Suppressor macrophage treated with lipopolysaccharide for 1 hour (primary cell): ENCODE results near the gene CDKN2A.

ENCODE experiments used
- DNase-seq, 3 donors: peaks; one replicate each; pipeline ENCODE4 v3.0.0-alpha.2; 2020 to 2022

Gene CDKN2A

GRCh38 chr9:21993893-21994555, at the start of gene CDKN2A:
Gene CDKN2A, minus strand, starts transcription at chr9:21994392.
- peak; percentile 68 to 76 (median 75) for DNase-seq

GRCh38 chr9:22043928-22044327, 49.7 kb upstream of the CDKN2A start:
- no peak for DNase-seq

- no peak for DNase-seq
Measured at GRCh38 chr9:22041775-22042174, 47.6 kb upstream of the CDKN2A start.

- no peak for DNase-seq
Measured at GRCh38 chr9:22041344-22041743, 47.2 kb upstream of the CDKN2A start.

- DNase-seq: no peak
Measured at GRCh38 chr9:22040760-22041159, 46.6 kb upstream of the CDKN2A start.

- no peak for DNase-seq
Measured at GRCh38 chr9:22039258-22039657, 45.1 kb upstream of the CDKN2A start.

GRCh38 chr9:22037954-22038690, 43.9 kb upstream of the CDKN2A start:
- peak; percentile 25 to 65 (median 62) for DNase-seq

- DNase-seq: no peak
Measured at GRCh38 chr9:22036866-22037626, 42.9 kb upstream of the CDKN2A start.

GRCh38 chr9:22035591-22036011, 41.4 kb upstream of the CDKN2A start:
- DNase-seq: no peak

- DNase-seq: no peak
Measured at GRCh38 chr9:22033012-22033630, 38.9 kb upstream of the CDKN2A start.

- peak in 2 of 3 donors; percentile 28 to 39 for DNase-seq
Measured at GRCh38 chr9:22031655-22032411, 37.6 kb upstream of the CDKN2A start.

- DNase-seq: peak; percentile 56 to 90 (median 81)
Measured at GRCh38 chr9:22030101-22030598, 36.0 kb upstream of the CDKN2A start.

- DNase-seq: no peak
Measured at GRCh38 chr9:22029231-22029630, 35.0 kb upstream of the CDKN2A start.

- peak in 1 of 3 donors; percentile 12 for DNase-seq
Measured at GRCh38 chr9:22028394-22028793, 34.2 kb upstream of the CDKN2A start.

GRCh38 chr9:22026696-22027095, 32.5 kb upstream of the CDKN2A start:
- peak; percentile 88 to 96 (median 88) for DNase-seq

GRCh38 chr9:22022396-22022795, 28.2 kb upstream of the CDKN2A start:
- no peak for DNase-seq

- peak in 1 of 3 donors; percentile 42 for DNase-seq
Measured at GRCh38 chr9:22010866-22011625, 16.9 kb upstream of the CDKN2A start.

GRCh38 chr9:22009506-22009867, 15.3 kb upstream of the CDKN2A start:
- no peak for DNase-seq

GRCh38 chr9:22008717-22009505, 14.7 kb upstream of the CDKN2A start, which contains the start of gene CDKN2B:
Gene CDKN2B, minus strand, starts transcription at chr9:22009305. Its CDS starts 352 bp downstream, at chr9:22008953.
- DNase-seq: peak; percentile 97 to 99 (median 98)

- DNase-seq: no peak
Measured at GRCh38 chr9:22008384-22008716, 14.2 kb upstream of the CDKN2A start.
